AG04449 (cell line): ENCODE results near the gene IPO4.

Experiments used
- CTCF ChIA-PET: fragments of 350-600 bp; formaldehyde crosslinking; extraction: SDS; loops from one replicate; lab custom pipeline; 2021; ENCODE audit warnings: antibody characterized with exemption; lab: Yijun Ruan, JAX
- POLR2A ChIA-PET: fragments of 400-600, 350-600 bp; formaldehyde crosslinking; extraction: SDS; loops from one replicate; lab custom pipeline; 2020; ENCODE audit warnings: antibody characterized with exemption, inconsistent platforms; lab: Yijun Ruan, JAX
- DNase-seq: peaks from one replicate; pipeline ENCODE4 v3.0.0-alpha.2; 2010; ENCODE audit warnings: low read depth, low spot score
- H3K4me3 ChIP-seq: 2 replicates; pipeline ENCODE4 v1.5.1; 2011; ENCODE audit warnings: low read depth, mild to moderate bottlenecking, control low read depth, low read length
- TF ChIP-seq, protein P1 (sequence below): IDR thresholded peaks from one replicate; pipeline ENCODE4 v1.5.1; 2011; ENCODE audit warnings: mild to moderate bottlenecking, moderate library complexity, low read length, control low read depth, inconsistent platforms; ENCODE audit not compliant: insufficient read depth; ENCODE audit errors: missing control alignments

IPO4 gene

DNA sequence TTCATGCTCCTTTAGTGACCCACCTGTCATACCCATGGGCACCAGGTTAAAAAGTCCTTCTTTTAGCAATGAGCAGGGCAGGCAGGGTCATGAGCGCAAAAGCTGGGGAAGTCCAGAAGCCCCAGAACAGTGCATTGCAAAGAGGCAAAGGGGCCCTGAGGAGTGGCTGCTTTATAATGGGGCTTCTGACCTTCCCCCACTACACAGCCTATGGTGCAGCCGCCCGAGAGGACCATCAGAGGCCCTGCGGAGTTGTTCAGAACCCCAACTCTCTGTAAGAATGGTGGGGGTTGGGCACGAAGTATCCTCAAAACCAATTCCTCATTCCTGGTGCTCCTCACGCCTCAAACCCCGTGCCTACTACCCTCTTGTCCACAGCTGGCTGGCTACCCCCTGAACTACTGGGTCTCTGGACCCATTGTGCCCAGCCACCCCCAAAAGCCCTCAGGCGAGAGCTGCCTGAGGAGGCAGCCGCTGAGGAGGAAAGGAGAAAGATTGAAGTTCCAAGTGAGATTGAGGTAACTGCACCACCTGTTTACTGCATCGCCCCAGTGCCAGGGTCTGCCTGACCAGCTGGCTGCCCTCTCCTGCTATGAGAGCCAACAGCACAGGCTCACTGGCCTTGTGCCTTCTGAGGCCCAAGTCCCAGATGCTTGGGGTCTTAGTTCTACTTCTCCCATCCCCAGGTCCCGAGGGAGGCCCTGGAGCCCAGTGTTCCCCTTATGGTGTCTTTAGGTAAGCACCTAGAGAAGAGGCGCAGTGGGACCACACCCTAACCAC lies 10.0 kb downstream of the IPO4 start:
- POLR2A ChIA-PET: no interaction called here
- H3K4me3 ChIP-seq: no peak overlapping the region
- TF ChIP-seq, protein P1, sequence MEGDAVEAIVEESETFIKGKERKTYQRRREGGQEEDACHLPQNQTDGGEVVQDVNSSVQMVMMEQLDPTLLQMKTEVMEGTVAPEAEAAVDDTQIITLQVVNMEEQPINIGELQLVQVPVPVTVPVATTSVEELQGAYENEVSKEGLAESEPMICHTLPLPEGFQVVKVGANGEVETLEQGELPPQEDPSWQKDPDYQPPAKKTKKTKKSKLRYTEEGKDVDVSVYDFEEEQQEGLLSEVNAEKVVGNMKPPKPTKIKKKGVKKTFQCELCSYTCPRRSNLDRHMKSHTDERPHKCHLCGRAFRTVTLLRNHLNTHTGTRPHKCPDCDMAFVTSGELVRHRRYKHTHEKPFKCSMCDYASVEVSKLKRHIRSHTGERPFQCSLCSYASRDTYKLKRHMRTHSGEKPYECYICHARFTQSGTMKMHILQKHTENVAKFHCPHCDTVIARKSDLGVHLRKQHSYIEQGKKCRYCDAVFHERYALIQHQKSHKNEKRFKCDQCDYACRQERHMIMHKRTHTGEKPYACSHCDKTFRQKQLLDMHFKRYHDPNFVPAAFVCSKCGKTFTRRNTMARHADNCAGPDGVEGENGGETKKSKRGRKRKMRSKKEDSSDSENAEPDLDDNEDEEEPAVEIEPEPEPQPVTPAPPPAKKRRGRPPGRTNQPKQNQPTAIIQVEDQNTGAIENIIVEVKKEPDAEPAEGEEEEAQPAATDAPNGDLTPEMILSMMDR: no peak
- CTCF ChIA-PET: interaction anchor here (1.1 to 3.3 kb wide), 2 partner anchors 18 to 118 kb away, joined by 3 to 18 read pairs; partner anchors contain the start of gene IRF9
- no peak for DNase-seq

- TF ChIP-seq, protein P1: no peak
- H3K4me3 ChIP-seq: no peak overlapping the region
- DNase-seq: no peak
- CTCF ChIA-PET: interaction anchor here (1.3 kb wide), 1 partner anchor 17 kb away, joined by 7 read pairs; the partner anchor contains the start of gene IRF9
- POLR2A ChIA-PET: interaction anchor here (0.8 kb wide), 1 partner anchor 8 kb away, joined by 3 read pairs; no protein-coding TSS in a partner anchor
These were observed 10.7 kb downstream of the IPO4 start for GRCh38 chr14:24177891-24178290.

DNA sequence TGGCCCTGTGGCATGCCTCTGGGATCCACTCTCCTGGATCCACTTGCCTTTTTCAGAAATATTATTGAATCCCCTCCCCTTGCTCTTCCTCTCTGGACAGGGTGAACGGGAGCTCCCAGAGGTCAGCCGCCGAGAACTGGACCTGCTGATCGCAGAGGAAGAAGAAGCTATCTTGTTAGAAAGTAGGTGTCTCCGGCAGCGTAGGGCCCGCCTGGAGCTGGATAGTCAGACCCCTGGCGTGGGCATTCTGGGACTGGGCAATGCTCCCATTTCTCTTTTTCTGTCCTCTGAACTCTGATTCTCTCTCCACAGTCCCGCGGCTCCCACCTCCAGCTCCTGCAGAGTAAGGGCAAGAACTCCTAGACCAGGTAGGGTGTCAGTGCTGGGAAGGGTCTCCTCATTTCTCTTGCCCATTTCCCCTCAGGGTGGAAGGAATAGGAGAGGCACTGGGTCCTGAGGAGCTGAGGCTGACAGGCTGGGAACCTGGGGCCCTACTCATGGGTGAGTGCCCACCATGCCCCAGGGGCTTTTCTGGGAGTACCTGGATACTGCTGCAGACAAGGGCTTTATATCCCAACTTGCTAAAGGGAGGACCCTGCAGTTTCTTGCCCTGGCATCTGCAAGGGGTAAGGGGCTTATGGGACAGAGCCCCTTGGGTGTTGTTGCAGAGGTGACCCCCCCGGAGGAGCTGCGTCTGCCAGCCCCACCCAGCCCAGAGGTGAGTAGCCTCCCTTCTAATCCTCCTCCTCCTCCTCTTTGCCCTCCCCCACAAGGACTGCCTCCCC lies 11.4 kb downstream of the IPO4 start:
- ChIA-PET POLR2A (interaction anchor here (0.8 kb wide), 1 partner anchor 9 kb away, joined by 3 read pairs; no protein-coding TSS in a partner anchor), CTCF (interaction anchor here (1.2 to 1.3 kb wide), 2 partner anchors 16 to 119 kb away, joined by 3 to 7 read pairs; partner anchors contain the start of gene IRF9)
- H3K4me3 ChIP-seq: no peak overlapping the region
- TF ChIP-seq, protein P1: no peak
- no peak for DNase-seq

DNA sequence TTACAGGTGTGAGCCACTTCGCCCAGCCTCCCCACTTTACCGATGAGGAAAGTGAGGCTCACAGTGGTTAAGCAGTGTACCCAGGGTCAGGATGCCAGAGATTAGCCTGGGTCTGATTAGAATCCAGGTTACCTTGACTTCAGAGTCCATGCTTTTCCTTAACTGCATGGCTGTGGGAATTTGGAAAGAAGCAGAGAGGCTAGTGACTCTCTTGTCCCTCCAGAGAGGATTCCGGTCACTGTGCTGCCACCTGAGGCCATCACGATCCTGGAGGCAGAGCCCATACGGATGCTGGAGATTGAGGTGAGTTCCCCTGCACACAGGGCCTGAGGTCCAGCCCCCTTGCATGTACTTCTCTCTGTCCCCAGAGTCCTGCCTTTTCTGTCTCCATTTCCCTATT lies 12.0 kb downstream of the IPO4 start:
- H3K4me3 ChIP-seq: no peak overlapping the region
- POLR2A ChIA-PET: no interaction called here
- no peak for DNase-seq
- CTCF ChIA-PET: interaction anchor here (1.2 to 1.3 kb wide), 2 partner anchors 16 to 118 kb away, joined by 3 to 7 read pairs; partner anchors contain the start of gene IRF9
- TF ChIP-seq, protein P1: no peak

- ChIA-PET CTCF (interaction anchor here (1.0 to 2.5 kb wide), 2 partner anchors 7 to 12 kb away, joined by 3 to 23 read pairs; partner anchors contain the start of gene IRF9), POLR2A (interaction anchor here (1.5 kb wide), 1 partner anchor 11 kb away, joined by 5 read pairs; the partner anchor contains the start of gene IRF9)
- H3K4me3 ChIP-seq: no peak overlapping the region
- TF ChIP-seq, protein P1: no peak
- DNase-seq: no peak
These were observed 15.7 kb downstream of the IPO4 start for GRCh38 chr14:24172871-24173281.
